HEK293T (cell line): Measurements from ENCODE around the gene TEX38.

ENCODE experiments used
- BHLHE40 ChIP-seq: fragments of 450-650 bp; IDR thresholded peaks from 2 replicates; pipeline ENCODE4 v1.6.1; 2016; ENCODE audit warnings: mild to moderate bottlenecking, moderate library complexity, borderline replicate concordance
- ELF4 ChIP-seq: fragments of 450-650 bp; IDR thresholded peaks from 2 replicates; pipeline ENCODE4 v1.6.1; 2017; ENCODE audit warnings: antibody characterized with exemption
- FOXA1 ChIP-seq: fragments of 450-650 bp; IDR thresholded peaks from 2 replicates; pipeline ENCODE4 v1.6.1; 2016; ENCODE audit warnings: mild to moderate bottlenecking
- FOXM1 ChIP-seq: fragments of 450-650 bp; IDR thresholded peaks from 2 replicates; pipeline ENCODE4 v1.6.1; 2017; ENCODE audit warnings: mild to moderate bottlenecking, borderline replicate concordance
- SP1 ChIP-seq: fragments of 450-650 bp; IDR thresholded peaks from 2 replicates; pipeline ENCODE4 v1.6.1; 2017
- SUZ12 ChIP-seq: fragments of 450-650 bp; IDR thresholded peaks from 2 replicates; pipeline ENCODE4 v1.6.1; 2016; ENCODE audit warnings: mild to moderate bottlenecking
- TARDBP ChIP-seq: fragments of 450-650 bp; IDR thresholded peaks from 2 replicates; pipeline ENCODE4 v1.6.1; 2016
- ZNF384 ChIP-seq: fragments of 450-650 bp; IDR thresholded peaks from 2 replicates; pipeline ENCODE4 v1.6.1; 2016
- TF ChIP-seq, protein P1 (sequence below): fragments of 450-650 bp; IDR thresholded peaks from 2 replicates; pipeline ENCODE4 v1.6.1; 2016

DNA sequence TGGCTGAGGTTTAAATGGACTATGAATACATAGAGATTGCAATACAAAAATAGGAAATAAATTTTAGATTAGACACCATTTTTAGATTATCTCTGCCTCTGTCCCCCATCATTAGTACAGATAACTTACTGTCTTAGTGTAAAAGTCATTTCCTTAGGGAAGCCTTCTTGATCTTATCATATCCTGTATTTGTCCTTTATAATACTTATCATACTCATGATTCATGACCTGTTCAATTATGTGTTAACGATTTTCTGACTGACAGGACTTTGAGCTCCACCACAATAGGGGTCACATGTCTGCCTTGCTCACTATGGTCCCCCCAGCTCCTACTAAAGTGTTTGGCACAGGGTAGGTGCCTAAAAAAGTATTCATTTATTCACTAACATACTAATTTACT, 14.6 kb downstream of the TEX38 start:
- TF ChIP-seq SP1 (no peak), ELF4 (no peak), FOXM1 (no peak), SUZ12 (no peak), FOXA1 (no peak), BHLHE40 (no peak), ZNF384 (no peak), TARDBP (no peak)
- TF ChIP-seq, protein P1, sequence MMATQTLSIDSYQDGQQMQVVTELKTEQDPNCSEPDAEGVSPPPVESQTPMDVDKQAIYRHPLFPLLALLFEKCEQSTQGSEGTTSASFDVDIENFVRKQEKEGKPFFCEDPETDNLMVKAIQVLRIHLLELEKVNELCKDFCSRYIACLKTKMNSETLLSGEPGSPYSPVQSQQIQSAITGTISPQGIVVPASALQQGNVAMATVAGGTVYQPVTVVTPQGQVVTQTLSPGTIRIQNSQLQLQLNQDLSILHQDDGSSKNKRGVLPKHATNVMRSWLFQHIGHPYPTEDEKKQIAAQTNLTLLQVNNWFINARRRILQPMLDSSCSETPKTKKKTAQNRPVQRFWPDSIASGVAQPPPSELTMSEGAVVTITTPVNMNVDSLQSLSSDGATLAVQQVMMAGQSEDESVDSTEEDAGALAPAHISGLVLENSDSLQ, result no peak
